GM23338 (cell line): ENCODE measurements around the gene SPOCK2. TPM values are rescaled to one million over a fixed set of nuclear protein-coding genes. Genes with fewer than 3 reads are reported as not detected.

ENCODE experiments used
- ATAC-seq: fragments of 200-7000 bp; cut with Tn5 transposase; 3 replicates; pipeline ENCODE4 v1.9.1; 2020
- DNase-seq: peaks from one replicate; pipeline ENCODE4 v3.0.0-alpha.2; 2015; ENCODE audit warnings: low spot score
- H2AFZ ChIP-seq: fragments of 200-600 bp; sonication (generic); 2 replicates; pipeline ENCODE4 v1.8.0; 2016; ENCODE audit warnings: antibody characterized with exemption, mild to moderate bottlenecking, moderate library complexity
- H3F3A ChIP-seq: fragments of 200-600 bp; sonication (generic); replicated peaks from 2 replicates; pipeline ENCODE4 v1.8.0; 2017; ENCODE audit warnings: antibody characterized with exemption, mixed run types, low read depth
- H3K27ac ChIP-seq: fragments of 200-600 bp; sonication (generic); 2 replicates; pipeline ENCODE4 v1.6.1; 2016; ENCODE audit warnings: low read depth
- H3K27me3 ChIP-seq: fragments of 200-600 bp; sonication (generic); 2 replicates; pipeline ENCODE4 v1.8.0; 2016; ENCODE audit warnings: mild to moderate bottlenecking, mixed run types, moderate library complexity; ENCODE audit not compliant: insufficient read depth
- H3K36me3 ChIP-seq: fragments of 200-600 bp; sonication (generic); 2 replicates; pipeline ENCODE4 v1.8.0; 2016; ENCODE audit warnings: mild to moderate bottlenecking; ENCODE audit not compliant: insufficient read depth
- H3K4me1 ChIP-seq: fragments of 200-600 bp; sonication (generic); 2 replicates; pipeline ENCODE4 v1.8.0; 2016; ENCODE audit warnings: mild to moderate bottlenecking, moderate library complexity; ENCODE audit not compliant: insufficient read depth
- H3K4me2 ChIP-seq: fragments of 200-600 bp; sonication (generic); 2 replicates; pipeline ENCODE4 v1.7.1; 2017; ENCODE audit warnings: mixed run types
- H3K4me3 ChIP-seq: fragments of 200-600 bp; sonication (generic); 2 replicates; pipeline ENCODE4 v1.6.1; 2016; ENCODE audit warnings: mixed run types
- H3K79me2 ChIP-seq: fragments of 200-600 bp; sonication (generic); replicated peaks from 2 replicates; pipeline ENCODE4 v1.8.0; 2017; ENCODE audit warnings: mild to moderate bottlenecking; ENCODE audit not compliant: insufficient read depth
- H3K9me2 ChIP-seq: fragments of 200-600 bp; sonication (generic); 2 replicates; pipeline ENCODE4 v1.8.0; 2017; ENCODE audit not compliant: insufficient read depth
- H4K20me1 ChIP-seq: fragments of 200-600 bp; sonication (generic); replicated peaks from 2 replicates; pipeline ENCODE4 v1.8.0; 2017; ENCODE audit warnings: mild to moderate bottlenecking; ENCODE audit not compliant: insufficient read depth
- H3K27ac Mint-ChIP-seq: 2 replicates; pipeline ENCODE4 v1.8.0; 2020; ENCODE audit warnings: inconsistent platforms, mild to moderate bottlenecking, moderate library complexity, mixed read lengths
- H3K27me3 Mint-ChIP-seq: 3 replicates; pipeline ENCODE4 v1.8.0; 2022; ENCODE audit warnings: low read depth, mild to moderate bottlenecking, moderate library complexity, mixed read lengths, inconsistent platforms; ENCODE audit not compliant: insufficient read depth, poor library complexity
- H3K36me3 Mint-ChIP-seq: 3 replicates; pipeline ENCODE4 v1.8.0; 2021; ENCODE audit warnings: low read depth, mild to moderate bottlenecking, inconsistent platforms, moderate library complexity, mixed read lengths
- H3K4me1 Mint-ChIP-seq: 3 replicates; pipeline ENCODE4 v1.8.0; 2020; ENCODE audit warnings: mild to moderate bottlenecking, inconsistent platforms, mixed read lengths
- H3K4me3 Mint-ChIP-seq: 3 replicates; pipeline ENCODE4 v1.8.0; 2021; ENCODE audit warnings: moderate library complexity, mild to moderate bottlenecking, inconsistent platforms, mixed read lengths
- H3K9me3 Mint-ChIP-seq: 3 replicates; pipeline ENCODE4 v1.8.0; 2020; ENCODE audit warnings: moderate library complexity, mild to moderate bottlenecking, inconsistent platforms, mixed read lengths
- CREB1 ChIP-seq: fragments of 250-450 bp; sonication (Bioruptor Pico); IDR thresholded peaks from 2 replicates; pipeline ENCODE4 v1.5.0; 2020; ENCODE audit warnings: low read depth, mild to moderate bottlenecking, moderate library complexity
- CTCF ChIP-seq, 2 experiments: fragments of 200-600 bp in 1 of 2; sonication (generic) in 1 of 2; conservative IDR thresholded peaks; 2 replicates each; pipeline versions ENCODE4 v1.5.1 to v1.6.1; 2016 to 2017; ENCODE audit warnings: antibody characterized with exemption in 2 of 2, low read depth in 2 of 2, mild to moderate bottlenecking in 2 of 2, moderate library complexity in 1 of 2
- ETS1 ChIP-seq: IDR thresholded peaks from 2 replicates; pipeline ENCODE4 v1.6.1; 2016; ENCODE audit warnings: antibody characterized with exemption
- EZH2 ChIP-seq: fragments of 200-600 bp; sonication (generic); IDR thresholded peaks from one replicate; pipeline ENCODE4 v1.8.0; 2017; ENCODE audit warnings: antibody characterized with exemption, mild to moderate bottlenecking, low read depth; ENCODE audit not compliant: unreplicated experiment
- EZH2phosphoT487 ChIP-seq: fragments of 200-600 bp; sonication (generic); IDR thresholded peaks from one replicate; pipeline ENCODE4 v1.8.1; 2018; ENCODE audit warnings: antibody characterized with exemption; ENCODE audit not compliant: unreplicated experiment
- JUNB ChIP-seq: IDR thresholded peaks from one replicate; pipeline ENCODE4 v1.6.1; 2016; ENCODE audit warnings: antibody characterized with exemption; ENCODE audit not compliant: unreplicated experiment
- NANOG ChIP-seq: IDR thresholded peaks from 2 replicates; pipeline ENCODE4 v1.6.1; 2016; ENCODE audit warnings: antibody characterized with exemption, borderline replicate concordance
- POLR2AphosphoS5 ChIP-seq: IDR thresholded peaks from 2 replicates; pipeline ENCODE4 v1.6.1; 2016; ENCODE audit warnings: antibody characterized with exemption, low read depth
- REST ChIP-seq: IDR thresholded peaks from one replicate; pipeline ENCODE4 v1.6.1; 2018; ENCODE audit warnings: antibody characterized with exemption; ENCODE audit not compliant: unreplicated experiment
- STAT1 ChIP-seq: IDR thresholded peaks from one replicate; pipeline ENCODE4 v1.6.1; 2016; ENCODE audit warnings: antibody characterized with exemption; ENCODE audit not compliant: unreplicated experiment
- ZNF114 ChIP-seq: fragments of 250-450 bp; sonication (Bioruptor Pico); IDR thresholded peaks from 2 replicates; pipeline ENCODE4 v1.5.0; 2020; ENCODE audit warnings: mild to moderate bottlenecking, moderate library complexity
- ZNF331 ChIP-seq: fragments of 250-450 bp; sonication (Bioruptor Pico); IDR thresholded peaks from 2 replicates; pipeline ENCODE4 v1.5.0; 2020; ENCODE audit warnings: low read depth, mild to moderate bottlenecking, moderate library complexity
- ZNF462 ChIP-seq: fragments of 250-450 bp; sonication (Bioruptor Pico); IDR thresholded peaks from 2 replicates; pipeline ENCODE4 v1.5.0; 2020; ENCODE audit warnings: mild to moderate bottlenecking, moderate library complexity
- polyA plus RNA-seq: library from polyadenylated mRNA; unstranded; fragments of >200 nt; fragmentation: Nextera tagmentation; extraction: Ambion mirVana; gene quantifications from 2 replicates; pipeline ENCODE4 v1.2.1, GENCODE V29; 2016
- total RNA-seq: library from RNA; depleted of rRNA; stranded (reverse); fragments of >200 nt; shearing (Covaris generic); gene quantifications from 2 replicates; pipeline ENCODE4 v1.2.3, GENCODE V29; 2014

Gene SPOCK2
- total and polyA plus RNA-seq, 2 experiments from 2014 or later = 1.3 to 3.6 TPM

GRCh38 chr10:72092171-72092924 is 4.0 kb upstream of the SPOCK2 start:
- Mint-ChIP-seq H3K27me3 (peaks cover 29% of the 10 kb centered on the region), H3K27ac (no peak overlapping the region), H3K4me3 (no peak overlapping the region), H3K36me3 (peaks cover 3% of the 10 kb centered on the region; the same call in 2 of the 3 replicates), H3K9me3 (no peaks in the 10 kb centered on the region), H3K4me1 (peaks cover 22% of the 10 kb centered on the region)
- Histone ChIP-seq H3F3A (peaks cover 6% of the 10 kb centered on the region; the same call in 1 of the 2 replicates), H3K9me2 (no peaks in the 10 kb centered on the region), H3K27ac (0 out of 2 replicates have a peak overlapping the region, but pooled peaks have one; percentile 2), H3K4me1 (peaks cover 14% of the 10 kb centered on the region), H3K4me2 (no peak overlapping the region), H4K20me1 (no peaks in the 10 kb centered on the region), H3K27me3 (peaks cover 34% of the 10 kb centered on the region), H3K79me2 (no peaks in the 10 kb centered on the region), H3K4me3 (no peak overlapping the region), H3K36me3 (no peaks in the 10 kb centered on the region), H2AFZ (no peak overlapping the region)
- no peak for TF ChIP-seq POLR2AphosphoS5
- no peak for TF ChIP-seq NANOG
- no peak for TF ChIP-seq ZNF462 (CRISPR knock-in tag)
- no peak for TF ChIP-seq ZNF114
- TF ChIP-seq EZH2phosphoT487 = no peak
- TF ChIP-seq CREB1 (CRISPR knock-in tag) = no peak
- no peak for TF ChIP-seq CTCF (conservative IDR thresholded peaks at IDR 0.05; ENCODE audit: low read depth in 2 of 2)
- TF ChIP-seq REST = no peak
- TF ChIP-seq ZNF331 (CRISPR knock-in tag) = no peak
- TF ChIP-seq JUNB = no peak
- no peak for TF ChIP-seq ETS1
- no peak for TF ChIP-seq EZH2
- no peak for TF ChIP-seq STAT1
- DNase-seq (no peak), ATAC-seq (no peak)
